OCI-M2 (cell line): Measurements from ENCODE around the gene ARHGAP6.

Experiments
- DNase-seq: peaks from one replicate; lab custom pipeline; 2025; ENCODE audit not compliant: unreplicated experiment; lab: John Stamatoyannopoulos, UW

ARHGAP6 gene, protein sequence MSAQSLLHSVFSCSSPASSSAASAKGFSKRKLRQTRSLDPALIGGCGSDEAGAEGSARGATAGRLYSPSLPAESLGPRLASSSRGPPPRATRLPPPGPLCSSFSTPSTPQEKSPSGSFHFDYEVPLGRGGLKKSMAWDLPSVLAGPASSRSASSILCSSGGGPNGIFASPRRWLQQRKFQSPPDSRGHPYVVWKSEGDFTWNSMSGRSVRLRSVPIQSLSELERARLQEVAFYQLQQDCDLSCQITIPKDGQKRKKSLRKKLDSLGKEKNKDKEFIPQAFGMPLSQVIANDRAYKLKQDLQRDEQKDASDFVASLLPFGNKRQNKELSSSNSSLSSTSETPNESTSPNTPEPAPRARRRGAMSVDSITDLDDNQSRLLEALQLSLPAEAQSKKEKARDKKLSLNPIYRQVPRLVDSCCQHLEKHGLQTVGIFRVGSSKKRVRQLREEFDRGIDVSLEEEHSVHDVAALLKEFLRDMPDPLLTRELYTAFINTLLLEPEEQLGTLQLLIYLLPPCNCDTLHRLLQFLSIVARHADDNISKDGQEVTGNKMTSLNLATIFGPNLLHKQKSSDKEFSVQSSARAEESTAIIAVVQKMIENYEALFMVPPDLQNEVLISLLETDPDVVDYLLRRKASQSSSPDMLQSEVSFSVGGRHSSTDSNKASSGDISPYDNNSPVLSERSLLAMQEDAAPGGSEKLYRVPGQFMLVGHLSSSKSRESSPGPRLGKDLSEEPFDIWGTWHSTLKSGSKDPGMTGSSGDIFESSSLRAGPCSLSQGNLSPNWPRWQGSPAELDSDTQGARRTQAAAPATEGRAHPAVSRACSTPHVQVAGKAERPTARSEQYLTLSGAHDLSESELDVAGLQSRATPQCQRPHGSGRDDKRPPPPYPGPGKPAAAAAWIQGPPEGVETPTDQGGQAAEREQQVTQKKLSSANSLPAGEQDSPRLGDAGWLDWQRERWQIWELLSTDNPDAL (N-terminal part only)

DNA sequence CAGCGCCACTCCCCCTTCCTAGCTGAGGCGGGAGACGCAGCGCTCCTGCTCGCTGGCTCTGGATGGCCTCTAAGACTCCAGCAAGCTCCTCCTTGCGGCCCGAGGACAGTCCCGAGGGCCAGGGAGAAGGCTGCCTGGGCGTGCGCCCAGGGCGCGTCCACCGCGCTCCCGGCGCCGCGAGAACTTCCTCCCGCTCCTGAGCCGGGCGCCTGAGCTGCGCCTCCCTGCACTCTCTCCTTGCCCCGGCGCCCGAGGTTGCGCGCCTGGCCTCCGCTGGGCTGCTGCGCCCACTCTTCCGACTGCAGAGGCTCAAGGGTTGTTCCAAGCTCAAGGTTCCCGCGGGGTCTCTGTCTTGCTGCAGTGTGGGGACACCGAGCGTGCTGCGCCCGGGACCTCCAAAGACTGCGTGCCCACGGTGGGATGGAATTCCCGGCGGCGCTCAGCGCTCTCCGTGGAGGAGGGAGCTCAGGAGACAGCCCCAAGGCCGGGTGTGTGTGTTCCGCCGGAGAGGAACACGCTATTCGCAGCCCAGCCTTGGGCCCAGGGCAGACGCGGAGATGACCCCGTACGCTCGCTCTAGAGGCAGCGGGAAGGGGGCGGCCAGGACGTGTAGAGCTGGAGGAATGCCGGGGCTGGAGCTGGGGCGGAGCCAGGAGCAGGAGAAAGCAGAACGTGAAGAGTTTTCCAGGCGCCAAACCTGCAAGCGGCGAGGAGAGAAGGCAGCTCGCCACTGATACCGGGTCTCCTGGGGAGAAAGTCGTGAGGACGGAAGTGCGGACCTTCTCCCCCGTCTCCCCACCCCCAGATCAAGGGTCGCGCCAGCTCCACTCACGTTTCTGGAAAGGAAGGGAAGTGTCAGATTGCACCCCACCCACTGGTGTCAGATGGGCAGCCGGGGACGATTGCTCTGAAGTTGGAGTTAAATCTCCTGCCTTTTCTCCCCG, at the start of gene ARHGAP6:
Gene ARHGAP6 (minus strand): TSS at position 753 of the 944 bp plus-strand sequence. CDS start 1,092 bp downstream, outside the sequence.
- no peak for DNase-seq

DNA sequence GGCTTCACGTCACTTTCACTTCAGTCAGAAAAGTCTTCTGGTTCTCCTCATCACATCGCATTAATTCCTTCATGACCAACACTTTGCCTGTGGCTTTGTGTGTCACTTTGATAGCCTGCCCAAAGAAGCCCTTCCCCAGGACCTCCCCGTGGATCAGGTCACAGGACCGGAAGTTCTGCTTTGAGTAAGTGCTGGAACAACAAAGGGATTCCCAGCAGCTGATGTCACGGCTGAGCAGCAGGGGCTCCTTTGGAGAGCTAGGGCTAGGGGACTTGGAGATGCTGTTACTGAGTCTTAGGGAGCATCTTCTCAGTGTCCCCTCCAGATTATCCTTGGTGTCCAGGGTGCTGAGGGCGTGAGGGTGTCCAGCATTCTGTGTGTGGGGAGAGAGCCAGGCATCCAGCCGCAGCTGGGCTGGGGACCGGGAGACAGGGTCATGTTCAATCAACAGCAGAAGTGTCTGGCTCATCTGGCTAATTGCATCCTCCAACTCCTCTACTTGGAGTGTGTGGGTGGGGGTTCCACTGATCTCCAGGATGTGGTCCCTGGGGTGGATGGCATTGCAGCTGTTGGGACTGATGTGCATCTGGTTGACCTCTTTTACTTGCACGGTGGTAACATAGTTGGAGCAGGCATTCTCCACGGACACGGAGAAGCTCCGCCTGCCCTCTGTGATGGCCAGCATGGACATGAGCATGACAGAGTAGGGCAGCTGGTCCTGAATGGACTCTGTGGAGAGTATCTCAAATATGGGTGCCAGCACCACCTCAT, 39.2 kb upstream of the ARHGAP6 start:
- DNase-seq, result no peak

DNA sequence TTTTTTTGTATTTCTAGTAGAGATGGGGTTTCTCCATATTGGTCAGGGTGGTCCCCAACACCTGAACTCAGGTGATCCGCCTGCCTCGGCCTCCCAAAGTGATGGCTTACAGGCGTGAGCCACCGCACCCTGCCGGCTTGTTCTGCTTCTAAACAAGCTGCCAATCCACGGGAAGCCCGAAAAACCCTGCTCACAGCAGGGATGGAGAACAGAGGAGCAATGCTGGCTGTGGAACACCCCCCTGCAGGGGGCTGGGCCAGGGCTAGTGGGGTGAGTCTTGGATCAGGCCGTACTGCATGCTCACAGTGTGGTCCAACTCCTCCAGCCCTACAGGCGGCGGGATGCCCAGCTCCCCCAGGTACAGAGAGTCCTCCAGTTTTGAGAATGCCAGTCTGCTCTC, 38.1 kb upstream of the ARHGAP6 start:
- DNase-seq, result no peak

DNA sequence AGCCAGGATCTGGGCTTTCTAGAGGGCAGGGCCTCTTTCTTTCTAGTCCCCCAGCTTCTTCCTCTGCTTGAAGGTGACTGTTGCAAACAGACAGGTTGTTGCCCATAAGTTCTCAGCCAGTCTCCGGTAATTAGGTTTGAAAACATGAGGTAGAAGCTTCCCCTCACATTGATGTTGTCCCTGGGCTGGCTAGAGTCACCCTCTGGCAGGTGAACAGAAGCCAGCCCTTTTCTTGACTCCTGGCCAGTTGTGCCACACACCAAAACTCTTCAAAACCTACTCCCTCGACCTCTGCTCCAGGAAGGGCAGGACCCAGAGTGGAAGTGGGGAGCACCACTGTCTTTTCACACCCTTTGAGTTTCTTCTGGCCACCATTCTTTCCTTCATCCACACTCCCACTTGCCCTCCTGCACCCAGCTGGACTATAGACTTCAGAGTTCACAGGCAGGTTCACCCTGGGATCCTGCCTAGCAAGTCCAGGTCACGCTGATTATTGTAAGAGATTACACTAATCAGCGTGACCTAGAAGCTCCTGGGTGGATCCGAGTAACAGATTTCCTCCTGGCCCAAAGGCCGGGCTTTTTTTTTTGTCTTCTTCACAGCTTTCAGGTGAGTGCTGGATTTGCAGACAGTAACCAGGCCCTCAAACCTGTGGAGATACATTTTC, 37.4 kb upstream of the ARHGAP6 start:
- DNase-seq, result no peak

DNA sequence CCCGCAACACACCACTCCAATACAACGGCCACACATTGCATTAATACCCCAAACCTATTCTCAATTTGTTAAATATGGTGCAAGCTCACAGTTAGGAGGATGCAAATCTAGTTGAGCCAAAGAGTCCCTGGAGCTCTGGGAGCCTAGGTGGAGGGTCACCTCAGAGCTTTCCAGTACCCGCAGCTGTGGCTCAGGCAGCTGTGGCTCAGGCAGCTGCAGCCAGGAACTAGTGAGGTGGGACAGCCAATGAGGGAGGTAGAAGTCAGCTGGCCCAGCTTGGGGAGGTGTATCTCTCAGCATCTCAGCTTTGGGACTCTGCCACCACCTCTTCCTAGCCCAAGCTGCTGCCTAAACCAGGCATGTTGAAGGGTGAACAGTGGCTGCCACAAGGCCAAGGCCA, 36.7 kb upstream of the ARHGAP6 start:
- DNase-seq, result no peak

DNA sequence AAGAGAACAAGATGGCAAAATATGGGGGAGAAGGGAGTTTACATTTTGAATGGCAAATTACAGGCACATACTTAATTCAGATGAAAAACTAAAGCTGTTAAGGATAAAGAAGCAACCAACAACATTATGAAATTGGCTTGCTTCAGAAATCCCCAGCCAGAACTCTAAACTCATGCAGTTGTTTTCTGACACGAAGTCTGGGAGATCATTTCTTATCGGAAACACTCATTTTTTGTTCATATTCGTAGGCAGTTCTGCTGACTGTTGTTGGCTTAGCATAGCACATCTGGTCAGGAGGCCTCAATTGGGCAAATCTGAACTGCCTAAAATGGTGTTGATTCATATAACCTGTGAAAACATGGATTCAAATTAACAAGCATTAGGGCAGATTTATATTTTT, 33.0 kb upstream of the ARHGAP6 start:
- no peak for DNase-seq

DNA sequence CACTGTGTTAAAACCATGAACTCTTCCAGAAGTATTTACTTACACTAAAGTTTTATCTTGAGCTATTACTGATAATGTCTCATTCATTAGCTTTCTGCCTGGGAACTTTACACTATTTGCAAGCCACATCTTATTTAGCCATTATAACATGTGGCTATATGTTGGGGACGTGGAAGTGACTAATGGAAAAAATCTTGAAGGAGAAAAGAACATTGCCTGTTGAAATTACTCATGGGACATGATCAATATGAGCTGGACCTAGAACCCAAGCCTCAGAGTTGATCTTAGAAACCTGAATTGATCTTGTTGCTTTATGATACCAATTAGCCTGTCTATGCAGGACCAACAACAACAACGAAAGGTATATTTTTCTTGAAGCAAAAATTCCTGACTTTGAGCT, 22.5 kb upstream of the ARHGAP6 start:
- no peak for DNase-seq

DNA sequence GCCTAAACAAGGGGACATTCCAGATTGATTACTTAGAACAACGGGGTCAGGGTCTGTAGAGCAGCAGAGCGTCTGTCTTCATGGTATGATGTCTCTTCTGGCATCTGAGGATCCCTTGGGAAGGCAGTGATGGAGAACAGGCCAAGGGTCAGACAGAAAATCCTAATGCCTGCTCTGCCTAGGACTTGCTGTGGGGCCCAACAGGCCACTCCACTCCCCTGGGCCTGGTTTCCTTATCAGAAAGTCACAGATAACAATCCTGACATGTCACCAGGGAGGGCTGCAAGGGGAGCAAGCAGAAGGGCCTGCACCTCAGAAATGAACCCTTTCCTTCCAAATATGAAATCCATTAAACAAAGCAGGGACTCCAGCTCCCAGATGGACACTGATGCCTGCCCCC, 21.4 kb upstream of the ARHGAP6 start:
- no peak for DNase-seq

DNA sequence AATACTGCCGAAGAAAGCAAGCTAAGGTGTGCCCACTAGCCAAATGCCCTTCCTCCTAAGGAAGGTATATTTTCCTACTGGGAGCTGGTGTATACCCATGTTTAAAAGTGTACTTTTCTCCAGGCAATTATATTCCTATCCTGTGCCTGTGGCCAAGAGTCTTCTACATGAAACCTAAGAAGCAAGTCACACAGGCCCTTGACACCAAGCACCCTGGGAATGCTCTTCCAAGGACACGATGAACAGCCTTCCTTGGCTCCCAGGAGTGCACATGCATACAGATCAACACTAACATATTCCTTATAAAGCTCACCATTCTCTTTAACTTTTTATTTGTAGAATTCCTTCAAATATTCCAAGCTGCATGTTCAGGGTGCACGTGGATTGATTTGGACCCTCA, 17.3 kb upstream of the ARHGAP6 start:
- no peak for DNase-seq

DNA sequence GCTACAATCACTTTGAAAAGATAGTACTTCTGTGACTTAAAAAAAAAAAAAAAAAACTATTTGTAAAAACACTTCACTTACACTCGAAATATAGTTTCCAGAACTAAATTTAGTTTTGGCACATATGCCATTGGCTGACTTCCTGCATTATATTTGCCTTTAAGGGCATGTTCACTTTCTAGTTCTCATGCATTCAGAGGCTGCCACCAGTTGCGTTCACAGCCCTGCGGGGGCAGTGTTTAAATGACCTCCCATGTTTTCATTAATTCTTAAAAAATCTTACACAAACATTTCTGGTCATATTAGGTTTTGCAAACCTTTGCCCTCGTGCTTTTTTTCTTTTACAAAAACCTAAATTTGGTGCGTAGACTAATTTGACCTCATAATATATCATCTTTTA, 12.4 kb upstream of the ARHGAP6 start:
- no peak for DNase-seq

DNA sequence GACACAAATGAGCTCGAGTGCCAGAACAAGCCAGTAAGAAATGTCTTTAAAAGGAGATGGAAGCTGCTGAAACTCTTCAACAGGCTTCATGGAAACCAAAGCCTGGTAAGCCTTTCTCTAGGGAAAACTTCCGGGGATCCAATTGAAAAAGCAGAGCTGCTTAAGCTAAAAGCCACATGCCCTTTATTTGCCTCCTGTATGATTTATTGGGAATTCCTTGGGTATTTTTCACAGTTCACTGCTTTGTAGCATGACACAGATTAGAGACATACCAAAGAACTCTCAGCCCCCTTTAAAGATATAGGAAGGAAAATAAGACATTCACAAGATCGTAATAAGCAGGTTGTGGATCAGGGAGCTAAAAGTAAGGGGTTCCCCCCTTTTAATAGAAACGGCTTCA, 6.5 kb upstream of the ARHGAP6 start:
- no peak for DNase-seq

DNA sequence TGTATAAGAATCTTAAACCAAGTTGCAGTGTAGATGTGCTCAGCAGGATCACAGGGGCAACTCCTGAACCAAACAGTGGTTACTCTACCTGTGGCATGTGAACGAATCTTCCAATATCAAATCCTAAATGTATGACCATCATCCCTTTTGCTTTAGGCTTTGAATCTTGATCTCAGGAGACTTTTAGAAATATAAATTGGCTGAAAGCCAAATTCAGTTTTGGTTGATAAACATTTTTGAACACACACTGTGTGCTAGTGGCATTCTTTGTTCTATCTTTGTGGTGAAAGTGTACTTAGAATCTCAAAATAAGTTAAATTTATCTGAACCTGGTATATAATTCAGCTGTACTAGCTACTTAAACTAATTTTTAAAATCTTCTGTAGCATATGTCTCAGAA, 4.6 kb upstream of the ARHGAP6 start:
- no peak for DNase-seq

DNA sequence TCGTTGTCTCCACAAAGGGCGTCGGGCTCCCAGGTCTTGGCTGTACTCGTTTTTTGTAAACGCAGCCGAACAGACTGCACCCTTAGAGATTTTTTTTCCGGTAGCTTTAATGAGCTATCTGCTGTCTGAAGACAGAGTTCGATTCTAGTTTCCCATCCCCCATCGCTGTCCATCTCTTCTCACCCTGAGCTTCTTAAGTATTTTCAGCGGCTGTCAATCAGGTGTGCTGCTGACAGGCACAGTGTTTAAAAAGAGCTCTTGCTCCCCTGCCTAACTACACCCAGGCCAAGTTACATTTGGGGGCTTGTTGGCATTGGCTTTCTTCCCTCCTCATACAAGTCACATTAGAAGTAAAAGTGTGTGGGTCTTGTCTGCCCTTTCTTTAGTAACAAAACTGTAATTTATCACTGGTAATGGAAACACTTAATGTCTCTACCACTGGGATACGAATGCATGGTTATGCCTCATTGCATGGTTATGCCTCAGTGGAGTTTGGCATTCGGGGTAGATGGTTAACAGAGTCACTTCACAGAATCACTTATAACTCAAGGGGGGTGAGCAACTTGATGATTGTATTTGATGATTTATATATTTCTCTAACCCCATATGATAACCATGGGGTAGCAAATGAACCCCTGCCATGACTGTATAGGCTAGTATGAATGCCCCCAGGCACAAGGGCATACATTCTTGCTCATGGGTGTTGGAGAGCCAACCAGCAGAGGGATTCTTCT, 1.4 kb upstream of the ARHGAP6 start:
- DNase-seq, result no peak

DNA sequence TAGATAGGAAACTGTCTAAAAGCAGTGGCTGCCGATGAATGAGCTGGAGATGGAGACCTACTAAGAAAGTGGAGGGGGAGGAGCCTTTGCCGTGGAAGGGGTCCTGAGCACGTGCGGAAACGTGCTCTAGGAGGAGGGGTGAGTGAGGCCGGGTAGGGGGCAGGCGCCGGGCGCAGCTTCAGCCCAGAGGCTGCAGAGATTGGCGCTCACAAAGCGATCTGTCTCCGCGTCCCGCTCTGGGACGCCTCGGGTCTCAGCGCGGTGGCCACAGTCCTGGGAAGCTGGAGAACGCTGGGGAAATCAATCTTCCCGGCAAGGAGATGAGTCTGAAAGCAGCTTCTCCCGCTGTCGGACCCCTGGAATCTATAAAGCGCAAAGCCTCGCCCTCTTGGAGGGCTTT, 444 bp upstream of the ARHGAP6 start:
- no peak for DNase-seq

DNA sequence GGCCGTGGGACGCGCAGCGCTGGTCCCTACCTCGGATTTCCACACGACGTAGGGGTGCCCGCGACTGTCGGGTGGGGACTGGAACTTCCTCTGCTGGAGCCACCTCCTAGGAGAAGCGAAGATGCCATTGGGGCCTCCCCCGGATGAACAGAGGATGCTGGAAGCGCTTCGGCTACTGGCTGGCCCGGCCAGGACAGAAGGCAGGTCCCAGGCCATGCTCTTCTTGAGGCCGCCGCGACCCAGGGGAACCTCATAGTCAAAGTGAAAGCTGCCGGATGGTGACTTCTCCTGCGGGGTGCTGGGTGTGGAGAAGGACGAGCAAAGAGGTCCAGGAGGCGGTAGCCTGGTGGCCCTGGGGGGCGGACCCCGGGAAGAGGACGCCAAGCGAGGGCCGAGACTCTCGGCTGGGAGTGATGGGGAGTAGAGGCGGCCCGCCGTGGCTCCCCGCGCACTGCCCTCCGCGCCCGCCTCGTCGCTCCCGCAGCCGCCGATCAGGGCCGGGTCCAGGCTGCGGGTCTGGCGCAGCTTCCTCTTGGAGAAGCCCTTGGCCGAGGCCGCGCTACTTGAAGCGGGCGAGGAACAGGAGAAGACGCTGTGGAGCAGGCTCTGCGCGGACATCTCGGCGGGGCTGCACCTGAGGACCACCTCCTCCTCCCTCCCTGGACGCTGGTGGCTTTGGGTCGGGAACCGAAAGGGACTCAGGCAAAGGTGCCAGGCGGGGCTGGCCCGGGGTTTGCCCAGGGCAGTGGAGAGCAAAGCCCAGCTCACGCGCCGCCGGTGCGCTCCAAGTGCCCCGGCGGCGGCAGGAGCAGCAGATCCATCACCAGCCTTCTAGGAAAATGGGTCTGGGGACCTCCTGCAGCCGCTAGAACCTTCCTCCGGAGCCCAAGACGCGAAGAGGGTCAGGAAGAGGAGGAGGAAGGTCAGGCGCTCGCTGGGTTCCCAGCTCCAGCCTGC, 1.2 kb downstream of the ARHGAP6 start:
- no peak for DNase-seq

DNA sequence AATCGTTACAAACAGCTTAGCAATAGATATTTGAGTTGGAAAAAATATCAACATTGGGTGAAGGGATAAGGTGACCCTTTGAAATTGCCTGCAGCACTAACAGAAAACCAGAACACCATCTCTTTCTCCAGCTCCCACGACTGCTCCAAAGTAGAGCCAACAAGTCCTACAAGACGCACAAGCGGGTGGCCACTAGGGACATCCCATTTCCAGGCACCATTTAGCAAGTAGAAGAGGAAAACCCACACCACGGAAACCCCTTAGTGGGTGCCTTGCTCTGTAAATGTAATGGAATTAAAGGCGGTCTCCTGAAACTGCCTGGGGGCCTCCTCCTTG, 1.9 kb downstream of the ARHGAP6 start:
- no peak for DNase-seq

DNA sequence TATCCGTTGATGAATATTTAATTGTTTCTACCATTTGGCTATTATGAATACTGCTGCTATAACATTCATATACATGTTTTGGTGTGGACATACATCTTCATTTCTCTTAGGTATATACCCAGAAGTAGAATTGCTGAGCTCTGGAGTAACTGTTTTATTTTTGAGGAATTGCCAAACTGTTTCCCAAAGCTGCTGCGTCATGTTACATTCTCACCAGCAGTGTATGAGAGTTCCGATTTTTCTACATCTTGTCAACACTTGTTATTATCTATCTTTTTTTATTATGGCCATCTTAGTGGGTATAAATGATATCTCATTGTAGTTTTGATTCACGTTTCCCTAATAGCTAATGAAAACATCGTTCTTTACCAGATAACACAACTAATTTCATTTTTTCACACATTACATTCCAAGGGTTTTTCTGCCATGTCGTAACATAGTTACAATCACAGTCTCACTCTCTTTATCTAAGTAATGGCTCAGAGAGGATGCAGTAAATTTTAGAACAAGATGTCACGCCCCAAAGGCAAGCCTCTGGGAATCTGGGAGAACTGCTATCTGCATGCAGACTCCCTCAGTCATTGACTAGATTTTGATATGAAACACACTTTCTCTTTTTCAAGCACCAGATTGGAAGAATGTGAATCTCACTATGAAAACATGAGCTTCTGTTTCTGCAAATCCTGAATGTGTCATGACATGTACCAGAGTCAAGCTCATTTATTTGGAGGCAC, 10.3 kb downstream of the ARHGAP6 start:
- DNase-seq, result no peak
